Head of caudate nucleus (tissue), 42 donors: ENCODE measurements around the gene POMC.

Source experiments
- DNase-seq, 42 donors: peaks; one replicate each; pipeline versions ENCODE4 v3.0.0 to v3.0.0-alpha.2; 2020 to 2021; ENCODE audit warnings: mixed read lengths in 7 of 42
- intact Hi-C: fragments of 100-400 bp; cut with DNase I; formaldehyde crosslinking; loops from one replicate; pipeline ENCODE4 v1.15.0; 2022

Gene POMC

GRCh38 chr2:25112113-25112512, 56.3 kb downstream of the POMC start:
- intact Hi-C loops, result no loop called here
- peak in 1 of 42 donors; percentile 5 for DNase-seq
